Ureter (tissue), 1 donor: ENCODE results near the gene MUC4. TPM values are rescaled to one million over a fixed set of nuclear protein-coding genes. Genes with fewer than 3 reads are reported as not detected.

Experiments
- DNase-seq: peaks from one replicate; pipeline ENCODE4 v3.0.0-alpha.2; 2020; ENCODE audit warnings: low spot score
- total RNA-seq: library from RNA; stranded (reverse); gene quantifications from one replicate; pipeline ENCODE4 v1.2.4, GENCODE V29; 2023
- donor health status: DM: yes; HTN: yes; CAD: no.

The MUC4 gene
- total RNA-seq, 1 donor from 2014 or later: 0.08 TPM

DNA sequence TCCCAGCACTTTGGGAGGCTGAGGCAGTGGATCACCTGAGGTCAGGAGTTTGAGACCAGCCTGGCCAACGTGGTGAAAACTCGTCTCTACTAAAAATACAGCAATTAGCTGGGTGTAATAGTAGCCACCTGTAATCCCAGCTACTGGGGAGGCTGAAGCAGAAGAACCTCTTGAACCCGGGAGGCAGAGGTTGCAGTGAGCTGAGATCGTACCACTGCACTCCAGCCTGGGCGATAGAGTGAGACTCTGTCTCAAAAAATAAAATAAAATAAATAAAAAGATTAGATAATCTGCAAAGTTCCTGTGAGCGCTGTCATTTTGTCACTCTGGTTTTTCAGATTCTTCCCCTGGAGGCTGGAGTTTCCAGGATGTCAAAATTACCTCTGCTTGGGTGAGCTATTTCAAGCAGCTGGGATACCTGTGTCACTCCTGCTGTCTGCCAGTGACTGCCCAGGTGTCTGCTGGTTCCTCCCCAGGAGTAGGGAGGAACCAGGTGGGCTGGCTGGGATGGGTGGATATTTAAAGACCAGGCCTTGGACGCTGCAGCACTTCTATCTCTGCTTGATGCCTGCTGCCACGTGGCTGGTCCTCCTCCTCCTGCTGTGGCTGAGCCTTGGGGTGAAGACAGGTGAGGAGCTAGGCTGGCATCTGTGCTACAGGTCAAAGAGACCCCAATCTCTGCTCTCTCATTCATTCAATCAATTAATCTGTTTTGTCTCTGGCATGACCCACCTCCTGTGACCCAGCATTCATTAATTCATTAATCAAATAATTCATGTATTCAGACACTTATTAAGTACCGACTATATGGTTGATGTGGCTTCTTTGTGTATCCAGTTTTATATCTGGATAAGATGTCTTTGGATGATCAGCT is 110.5 kb downstream of the MUC4 start:
- DNase-seq: no peak

DNA sequence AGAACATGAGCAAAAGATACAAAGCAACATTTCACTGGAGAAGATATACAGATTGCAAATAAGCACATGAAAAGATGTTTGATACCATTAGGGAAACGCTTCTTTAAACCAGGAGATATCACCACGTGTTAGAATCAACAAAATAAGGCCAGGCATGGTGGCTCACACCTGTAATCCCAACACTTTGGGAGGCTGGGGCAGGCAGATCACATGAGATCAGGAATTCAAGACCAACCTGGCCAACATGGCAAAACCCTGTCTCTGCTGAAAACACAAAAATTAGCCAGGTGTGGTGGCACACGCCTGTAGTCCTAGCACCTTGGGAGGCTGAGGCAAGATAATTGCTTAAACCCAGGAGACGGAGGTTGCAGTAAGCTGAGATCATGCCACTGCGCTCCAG is 111.4 kb downstream of the MUC4 start:
- DNase-seq: no peak

DNA sequence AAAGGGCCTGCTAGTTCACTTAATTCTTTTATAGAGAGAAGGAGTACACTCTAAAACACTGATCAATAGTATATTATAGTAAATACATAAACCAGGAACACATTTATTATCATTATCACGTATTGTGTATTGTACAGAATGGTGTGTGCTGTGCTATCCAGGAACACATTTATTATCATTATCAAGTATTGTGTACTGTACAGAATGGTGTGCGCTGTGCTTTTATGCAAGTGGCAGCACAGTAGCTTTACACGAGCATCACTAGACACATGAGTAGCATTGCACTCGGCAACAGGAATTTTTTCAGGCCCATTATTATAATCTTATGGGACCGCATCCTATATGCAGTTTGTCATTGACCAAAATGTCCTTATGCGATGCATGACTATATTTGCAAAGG is 111.9 kb downstream of the MUC4 start:
- no peak for DNase-seq

- no peak for DNase-seq
These were observed 112.3 kb downstream of the MUC4 start for GRCh38 chr3:195699388-195699771.

GRCh38 chr3:195698647-195699387 is 112.9 kb downstream of the MUC4 start:
- DNase-seq: no peak

GRCh38 chr3:195698325-195698646 is 113.4 kb downstream of the MUC4 start:
- DNase-seq: no peak

GRCh38 chr3:195697582-195698324 is 114.0 kb downstream of the MUC4 start:
- no peak for DNase-seq

Other genes starting within 250 kb of the MUC4 start
- gene APOD, start 228.0 kb downstream of the MUC4 start, total RNA-seq: 60.0 TPM
- gene MUC20, start 91.0 kb downstream of the MUC4 start, total RNA-seq: 84.4 TPM
- gene TNK2, start 96.6 kb upstream of the MUC4 start, total RNA-seq: 97.6 TPM